SW 1271 (cell line): ENCODE data around the gene GPATCH1.
"Not testable (repeated sequence)": the region's sequence is repeated elsewhere in the genome, so short reads cannot be mapped to it uniquely, and the experiment has no call there.

Experiments
- DNase-seq, 2 experiments: peaks; one replicate each; lab custom pipeline; 2025; lab: John Stamatoyannopoulos, UW

The GPATCH1 gene

GRCh38 chr19:33114312-33114711 is 33.3 kb downstream of the GPATCH1 start:
- no peak for DNase-seq

- no peak for DNase-seq
These were observed 36.5 kb downstream of the GPATCH1 start for GRCh38 chr19:33117501-33117900.

- no peak for DNase-seq
These were observed 37.7 kb downstream of the GPATCH1 start for GRCh38 chr19:33118643-33119042.

- no peak for DNase-seq
These were observed 43.5 kb downstream of the GPATCH1 start for GRCh38 chr19:33124207-33125098.

GRCh38 chr19:33125929-33126388 is 45.0 kb downstream of the GPATCH1 start:
- DNase-seq, result peak in 1 of 2 experiments; percentile 41

- DNase-seq, result not testable (repeated sequence)
These were observed 45.7 kb downstream of the GPATCH1 start for GRCh38 chr19:33126712-33127111.

GRCh38 chr19:33129901-33130300 is 48.9 kb downstream of the GPATCH1 start:
- DNase-seq, result no peak

GRCh38 chr19:33130433-33130832 is 49.5 kb downstream of the GPATCH1 start:
- no peak for DNase-seq

- no peak for DNase-seq
These were observed 51.0 kb downstream of the GPATCH1 start, which contains the start of gene WDR88 for GRCh38 chr19:33132021-33132420. TSS of gene WDR88 (plus strand) at chr19:33132114. CDS start at chr19:33132170, 56 bp downstream.

- no peak for DNase-seq
These were observed 51.4 kb downstream of the GPATCH1 start for GRCh38 chr19:33132425-33132824.

GRCh38 chr19:33133438-33134031 is 52.6 kb downstream of the GPATCH1 start:
- DNase-seq, result no peak

GRCh38 chr19:33134571-33135041 is 53.6 kb downstream of the GPATCH1 start:
- no peak for DNase-seq

- no peak for DNase-seq
These were observed 58.2 kb downstream of the GPATCH1 start for GRCh38 chr19:33139165-33139564.

- DNase-seq, result peak in 1 of 2 experiments; percentile 33
These were observed 63.0 kb downstream of the GPATCH1 start for GRCh38 chr19:33143897-33144405.

GRCh38 chr19:33146209-33146608 is 65.2 kb downstream of the GPATCH1 start:
- DNase-seq, result no peak

GRCh38 chr19:33147538-33147937 is 66.6 kb downstream of the GPATCH1 start:
- no peak for DNase-seq

GRCh38 chr19:33150852-33151518 is 70.0 kb downstream of the GPATCH1 start:
- no peak for DNase-seq

GRCh38 chr19:33152176-33152575 is 71.2 kb downstream of the GPATCH1 start:
- no peak for DNase-seq

- not testable (repeated sequence) for DNase-seq
These were observed 71.6 kb downstream of the GPATCH1 start for GRCh38 chr19:33152625-33153024.

- not testable (repeated sequence) for DNase-seq
These were observed 73.3 kb downstream of the GPATCH1 start for GRCh38 chr19:33154313-33154712.

- no peak for DNase-seq
These were observed 75.4 kb downstream of the GPATCH1 start for GRCh38 chr19:33156334-33156733.

GRCh38 chr19:33157906-33158305 is 76.9 kb downstream of the GPATCH1 start:
- DNase-seq, result no peak
